Measurements from ENCODE around the gene NPHS1.

- TF ChIP-seq CTCF (IDR thresholded peaks at IDR 0.05) (no peak), POLR2A (IDR thresholded peaks at IDR 0.05) (no peak)
Measured at GRCh38 chr19:35812220-35813042, 39.9 kb downstream of the NPHS1 start, which contains the start of gene PRODH2.

Data from vagina (tissue), 2 donors.